ENCODE results near the gene CD38.
A peak's percentile ranks its signal among the peaks of the same experiment; 100 is the strongest.

The CD38 gene

GRCh38 chr4:15868111-15868510 is 90.0 kb downstream of the CD38 start:
- no peak for DNase-seq (ENCODE audit: low read depth)

GRCh38 chr4:15868826-15869413 is 90.8 kb downstream of the CD38 start:
- no peak for DNase-seq (ENCODE audit: low read depth)

DNA sequence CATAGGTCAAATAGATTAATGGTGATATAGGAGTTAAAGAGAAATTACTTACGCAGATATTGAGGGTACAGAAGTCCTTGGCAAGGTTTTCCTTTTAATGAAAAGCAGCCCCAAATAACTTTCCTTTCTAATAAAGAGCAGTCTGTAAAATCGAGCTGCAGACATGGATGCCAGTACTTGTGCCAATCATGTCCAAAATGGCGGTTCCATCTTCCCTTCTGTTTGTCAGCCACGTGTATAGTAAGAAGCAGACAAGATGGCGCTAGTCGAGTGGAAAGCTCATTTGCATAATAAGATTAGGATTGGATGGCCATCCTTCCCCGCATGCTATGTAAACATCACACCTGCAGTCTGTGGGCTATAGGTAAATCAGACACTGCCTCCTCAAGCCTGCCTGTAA is 92.0 kb downstream of the CD38 start:
- DNase-seq (ENCODE audit: low read depth), result no peak

- no peak for DNase-seq (ENCODE audit: low read depth)
These were observed 93.0 kb downstream of the CD38 start for GRCh38 chr4:15870921-15871664.

DNA sequence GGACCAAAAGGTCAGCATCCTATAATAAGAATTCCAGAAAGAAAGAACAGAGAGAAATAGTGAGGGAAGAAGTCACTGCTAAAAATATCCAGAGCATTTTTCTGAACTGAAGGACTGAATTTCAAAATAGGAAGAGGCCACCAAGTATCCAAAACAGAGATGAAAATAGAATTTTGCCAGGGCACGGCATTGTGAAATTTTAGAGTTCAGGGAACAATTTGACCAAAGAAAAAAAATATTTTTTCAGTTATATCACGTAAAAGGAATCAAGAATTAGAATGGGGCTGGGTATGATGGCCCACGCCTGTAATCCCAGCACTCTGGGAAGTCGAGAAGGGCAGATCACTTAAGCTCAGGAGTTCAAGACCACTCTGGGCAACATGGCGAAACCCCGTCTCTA is 95.0 kb downstream of the CD38 start:
- no peak for DNase-seq (ENCODE audit: low read depth)

- DNase-seq (ENCODE audit: low read depth), result no peak
These were observed 96.5 kb downstream of the CD38 start for GRCh38 chr4:15874671-15875070.

GRCh38 chr4:15875663-15876460 is 97.7 kb downstream of the CD38 start:
- no peak for DNase-seq (ENCODE audit: low read depth)

DNA sequence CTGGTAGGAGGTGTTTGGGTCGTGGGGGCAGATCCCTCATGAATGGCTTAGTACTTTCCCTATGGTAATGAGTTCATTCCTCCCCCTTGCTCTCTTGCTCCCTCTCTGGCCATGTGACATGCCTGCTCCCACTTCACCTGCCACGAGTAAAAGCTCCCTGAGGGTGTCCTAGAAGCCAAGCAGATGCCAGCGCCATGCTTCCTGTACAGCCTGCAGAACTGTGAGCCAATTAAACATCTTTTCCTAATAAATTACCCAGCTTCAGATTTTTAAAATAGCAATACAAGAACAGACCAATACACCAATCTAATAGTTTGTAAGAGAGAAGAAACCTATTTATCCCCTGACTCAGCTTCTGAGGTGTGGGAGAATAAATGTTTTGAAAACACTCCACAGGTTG is 99.9 kb downstream of the CD38 start:
- no peak for DNase-seq (ENCODE audit: low read depth)

DNA sequence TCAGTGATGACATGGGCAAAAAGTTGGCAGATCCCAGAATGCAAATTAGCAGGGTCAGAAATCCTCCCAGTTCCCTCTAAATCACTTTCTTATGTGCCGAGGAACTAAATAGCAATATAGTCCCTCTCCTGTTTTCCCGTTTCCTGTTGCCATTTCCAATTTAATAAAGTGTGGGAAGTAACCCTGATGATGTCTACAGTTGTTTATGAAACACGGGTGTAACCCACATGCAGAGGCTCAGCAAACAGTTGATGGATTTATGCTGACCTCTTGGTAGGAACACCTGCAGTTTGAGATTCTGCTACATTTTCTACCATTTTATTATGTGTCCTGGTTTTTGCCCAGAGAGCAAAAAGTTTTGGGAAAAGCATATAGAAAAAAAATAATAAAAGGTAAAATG is 103.7 kb downstream of the CD38 start:
- no peak for DNase-seq (ENCODE audit: low read depth)

DNA sequence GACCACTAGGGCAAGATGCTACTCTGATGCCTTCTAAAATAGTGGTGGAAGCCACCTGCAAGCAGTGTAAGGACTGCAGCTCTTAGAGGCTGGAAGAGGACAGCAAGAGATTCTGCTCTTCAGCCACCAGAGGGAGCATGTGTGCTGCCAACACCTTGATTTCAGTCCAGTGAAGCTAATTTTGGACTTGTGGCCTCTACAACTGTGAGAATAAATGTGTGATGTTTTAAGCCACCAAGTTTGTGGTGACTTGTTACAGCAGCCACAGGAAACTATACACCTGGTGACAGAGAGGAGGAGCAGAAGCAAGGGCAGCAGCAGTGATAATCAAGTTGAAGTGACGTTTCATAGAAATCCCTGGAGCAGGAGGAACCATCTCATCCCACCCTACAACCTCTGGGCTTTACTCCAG is 104.6 kb downstream of the CD38 start:
- DNase-seq (ENCODE audit: low read depth), result peak; percentile 9

DNA sequence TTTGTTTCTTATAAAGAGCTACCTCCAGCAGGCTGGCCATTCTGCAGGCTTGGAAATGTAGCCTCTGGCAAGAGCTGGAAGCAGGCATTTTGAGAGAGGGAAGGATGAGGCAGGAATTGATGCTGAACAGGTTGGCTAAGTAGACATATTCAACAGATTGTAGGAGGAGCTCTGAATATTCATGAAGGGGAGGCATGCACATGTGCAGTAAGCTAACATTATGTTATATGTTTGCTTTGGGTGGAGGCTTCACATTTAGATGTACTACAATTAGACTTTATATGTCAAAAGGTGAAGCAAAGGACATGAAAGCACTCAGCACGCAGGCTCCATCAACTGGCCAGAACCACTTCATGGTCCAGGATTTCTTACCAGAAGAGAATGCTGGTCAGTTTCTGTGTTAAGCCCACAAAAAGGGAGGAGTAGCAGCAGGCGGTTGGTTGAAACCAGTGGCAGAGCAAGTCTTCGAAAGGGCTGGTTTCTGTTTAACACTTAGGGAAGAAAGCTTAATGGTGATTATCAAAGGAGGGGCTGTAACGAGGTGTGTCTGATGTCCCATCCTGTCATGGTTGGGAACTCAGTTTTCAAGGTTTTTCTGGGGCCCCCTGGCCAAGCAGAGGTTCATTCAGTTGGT is 105.6 kb downstream of the CD38 start:
- DNase-seq (ENCODE audit: low read depth), result no peak

- DNase-seq (ENCODE audit: low read depth), result no peak
These were observed 106.5 kb downstream of the CD38 start for GRCh38 chr4:15884666-15885065.

GRCh38 chr4:15885422-15885821 is 107.3 kb downstream of the CD38 start:
- DNase-seq (ENCODE audit: low read depth), result no peak

GRCh38 chr4:15888515-15888914 is 110.4 kb downstream of the CD38 start:
- DNase-seq (ENCODE audit: low read depth), result no peak

DNA sequence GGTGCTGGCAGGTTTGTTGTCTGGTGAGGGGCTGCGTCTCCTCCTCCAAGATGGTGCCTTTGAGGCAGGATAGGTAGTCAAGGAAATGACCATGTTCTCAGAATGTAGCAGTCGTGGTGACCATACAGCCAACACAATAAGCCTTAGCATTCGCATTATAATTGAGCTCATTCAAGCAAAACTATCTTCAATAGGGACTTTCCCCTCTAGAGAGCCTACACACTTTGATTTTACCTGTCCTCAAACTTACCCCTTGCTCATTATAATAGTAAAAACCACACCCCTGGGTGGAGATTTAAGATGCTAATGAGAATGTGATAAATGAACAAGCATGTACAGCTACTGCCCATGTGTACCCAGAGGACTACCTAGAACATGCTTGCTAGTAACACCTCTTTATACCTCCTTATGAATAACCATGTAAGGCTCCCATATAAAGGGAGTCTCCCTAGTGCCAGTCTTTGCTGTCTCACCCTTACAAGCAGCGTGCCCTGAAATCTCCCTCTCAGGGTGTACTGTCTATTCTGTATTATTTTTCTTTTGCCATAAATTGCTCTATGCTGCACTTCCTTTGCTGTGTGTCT is 112.2 kb downstream of the CD38 start:
- DNase-seq (ENCODE audit: low read depth), result no peak

DNA sequence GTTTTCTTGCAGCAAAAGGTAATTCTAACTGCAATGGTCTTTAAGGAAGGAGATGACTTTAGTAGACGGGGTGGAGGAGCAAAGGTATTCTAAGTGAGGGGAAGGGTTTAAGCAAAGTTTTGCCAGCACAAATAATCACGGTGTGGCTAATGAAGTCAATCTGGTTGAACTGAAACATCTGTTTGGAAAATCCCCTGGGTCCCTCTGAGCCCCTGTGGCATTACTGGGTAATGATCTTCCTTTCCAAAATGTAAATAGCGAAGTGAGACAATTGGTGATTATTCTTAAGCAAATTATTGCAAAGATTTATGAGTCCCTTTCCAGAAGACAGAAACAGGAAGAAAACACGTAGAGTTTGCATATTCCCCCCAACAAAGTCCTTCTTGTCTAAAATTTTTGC is 113.2 kb downstream of the CD38 start:
- DNase-seq (ENCODE audit: low read depth), result no peak

DNA sequence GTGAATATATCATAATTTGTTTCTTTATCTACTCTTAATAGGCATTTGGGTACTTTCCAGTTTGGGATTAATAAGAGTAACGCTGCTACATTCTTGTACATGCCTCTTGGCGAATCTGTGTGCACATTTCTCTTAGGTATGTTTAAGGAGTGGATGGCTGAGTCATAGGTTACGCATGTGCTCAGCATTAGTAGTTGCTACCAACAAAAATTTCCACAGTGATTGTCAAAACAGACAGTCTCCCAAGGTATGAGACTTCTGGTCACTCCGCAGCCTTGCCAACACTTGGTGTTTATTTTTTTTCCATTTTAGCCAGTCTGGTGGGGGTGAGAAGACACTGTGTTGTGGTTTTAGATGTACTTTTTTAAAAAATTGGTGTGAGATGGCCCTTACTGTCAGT is 115.8 kb downstream of the CD38 start:
- no peak for DNase-seq (ENCODE audit: low read depth)

DNA sequence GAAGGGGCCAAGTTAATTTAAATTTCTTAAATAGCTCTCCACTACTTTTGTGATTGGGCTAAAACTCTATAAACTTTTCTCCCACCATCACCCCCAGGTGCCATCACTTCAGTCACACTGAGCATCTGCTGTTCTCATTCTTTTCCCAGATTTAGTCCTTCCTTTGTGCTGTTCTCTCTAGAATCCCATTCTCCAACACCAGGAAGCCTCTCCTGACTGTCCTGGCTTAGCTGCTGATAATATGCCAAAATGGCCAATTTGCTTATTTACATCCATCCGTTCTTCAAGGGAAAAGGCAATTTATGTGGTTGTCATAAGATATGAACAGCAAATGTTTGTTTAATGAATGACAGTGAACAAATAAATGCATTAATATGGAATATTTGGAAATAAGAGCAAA is 116.3 kb downstream of the CD38 start:
- no peak for DNase-seq (ENCODE audit: low read depth)

DNA sequence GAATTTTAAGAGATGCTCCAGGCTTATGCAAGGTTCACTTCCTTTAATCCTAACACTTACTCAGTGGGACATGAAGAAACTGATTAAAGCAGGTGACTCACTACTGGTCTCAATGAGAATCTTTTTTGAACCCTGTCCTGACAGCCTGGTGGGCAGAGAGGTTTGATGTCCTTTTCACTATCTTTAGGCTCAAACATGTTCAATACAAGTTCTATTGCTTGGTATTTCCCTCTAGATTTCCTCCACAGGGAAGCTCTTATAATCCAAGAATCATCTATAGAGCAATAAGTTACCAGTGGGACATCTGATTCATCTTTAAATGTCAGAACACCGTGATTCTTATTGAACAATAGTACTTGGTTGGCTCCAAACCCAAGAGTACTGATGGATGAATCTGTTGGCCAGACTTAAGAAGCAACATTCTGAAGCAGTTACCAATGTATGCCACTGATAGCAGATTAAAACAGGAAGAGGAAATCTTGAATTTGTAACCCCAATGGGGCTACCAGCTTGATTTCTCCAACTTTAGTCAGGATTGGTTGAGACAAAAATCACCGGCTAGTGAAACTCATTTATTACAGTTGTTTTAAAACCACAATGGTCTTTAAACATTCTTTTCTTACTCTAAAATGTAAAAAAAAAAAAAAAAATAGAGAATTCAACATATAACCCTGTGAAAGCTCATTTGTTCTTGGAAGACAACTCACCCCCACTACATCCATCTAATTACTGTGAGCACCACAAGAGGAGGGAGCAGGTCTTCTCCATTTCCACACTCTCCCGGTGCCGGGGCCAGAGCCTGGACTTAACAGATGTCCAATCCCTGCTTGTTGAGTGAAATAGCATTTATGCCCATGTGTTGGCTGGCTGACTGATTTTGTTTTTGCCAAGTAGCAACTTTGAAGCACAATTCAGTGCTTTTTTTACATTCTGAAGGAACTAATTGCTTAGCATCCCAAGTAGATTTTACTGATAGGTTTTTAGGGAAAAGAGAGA is 117.1 kb downstream of the CD38 start:
- DNase-seq (ENCODE audit: low read depth), result no peak

DNA sequence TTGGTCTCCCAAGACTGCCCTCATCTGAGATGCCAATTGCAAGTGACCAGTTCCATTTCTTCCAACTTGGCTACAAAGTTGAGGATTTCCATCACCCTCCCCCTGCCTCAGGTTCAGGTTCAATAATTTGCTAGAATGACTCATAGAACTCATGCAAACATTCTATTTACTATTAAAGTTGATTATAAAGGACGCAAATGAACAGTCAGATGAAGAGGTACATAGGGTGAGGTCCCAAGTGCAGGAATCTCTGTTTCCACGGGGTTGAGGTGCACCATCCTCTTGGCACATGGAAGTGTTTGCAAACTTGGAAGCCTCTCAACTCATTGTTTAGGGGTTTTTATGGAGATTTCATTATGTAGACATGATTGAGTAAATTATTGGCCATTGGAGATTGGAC is 119.4 kb downstream of the CD38 start:
- no peak for DNase-seq (ENCODE audit: low read depth)

DNA sequence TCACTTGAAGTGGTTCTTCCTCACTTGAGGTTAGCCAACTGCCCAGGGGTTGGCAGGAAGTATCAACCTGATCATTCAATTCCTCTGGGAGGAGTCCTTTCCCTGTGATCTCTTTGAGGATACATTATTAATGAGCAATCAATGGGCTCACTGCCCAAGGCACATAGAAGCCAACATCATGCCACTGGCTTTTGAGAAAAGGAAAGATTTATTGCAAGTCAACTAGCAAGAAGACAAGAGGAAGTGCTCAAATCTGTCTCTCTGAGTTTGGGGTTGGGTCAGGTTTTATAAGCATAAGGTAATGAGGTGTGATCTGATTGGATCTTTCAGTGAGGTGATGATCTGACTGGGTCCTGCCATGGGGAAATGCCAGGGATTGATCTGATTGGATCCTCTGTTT is 120.8 kb downstream of the CD38 start:
- DNase-seq (ENCODE audit: low read depth), result no peak

All from stimulated activated CD8-positive, alpha-beta memory T cell treated with anti-CD3 and anti-CD28 coated beads, Interleukin-12 subunit alpha, Interleukin-12 subunit beta, amount 100 ng/mL, for 4 hours (primary cell).